IMR-90 (cell line): Measurements from ENCODE around the gene RABL2B. TPM values are rescaled to one million over a fixed set of nuclear protein-coding genes. Genes with fewer than 3 reads are reported as not detected.

ENCODE experiments used
- ATAC-seq: fragments of 200-7000 bp; cut with Tn5 transposase; 2 replicates; pipeline ENCODE4 v1.9.1; 2020; ENCODE audit warnings: low read depth, mild to moderate bottlenecking, moderate library complexity
- BruUV-seq: library from RNA; stranded (reverse); fragments of 400-500 nt; replicated peaks from 2 replicates; lab custom pipeline; 2021; lab: Mats Ljungman, UMichigan
- CTCF ChIA-PET: fragments of 300-600 bp; formaldehyde crosslinking; extraction: SDS; loops from one replicate; lab custom pipeline; 2021; ENCODE audit warnings: antibody characterized with exemption; lab: Yijun Ruan, JAX
- POLR2A ChIA-PET: fragments of 300-600 bp; sonication (Branson Sonifier 250); formaldehyde crosslinking; loops from one replicate; lab custom pipeline; 2022; ENCODE audit warnings: antibody characterized with exemption; ENCODE audit not compliant: unreplicated experiment; lab: Charles Lee
- DNase-seq: peaks from one replicate; pipeline ENCODE4 v3.0.0; 2013
- H2AFZ ChIP-seq: replicated peaks from 2 replicates; pipeline ENCODE3; 2013; ENCODE audit warnings: low read length, mild to moderate bottlenecking; ENCODE audit not compliant: poor library complexity
- H2AK5ac ChIP-seq: 2 replicates; pipeline ENCODE4 v1.6.1; 2013; ENCODE audit warnings: low read depth, low read length, inconsistent platforms
- H2AK9ac ChIP-seq: replicated peaks from 2 replicates; pipeline ENCODE3; 2013; ENCODE audit warnings: mild to moderate bottlenecking, low read depth, low read length, moderate library complexity; ENCODE audit not compliant: poor library complexity
- H2BK120ac ChIP-seq: 2 replicates; pipeline ENCODE4 v1.6.1; 2013; ENCODE audit warnings: low read depth, low read length, inconsistent platforms
- H2BK15ac ChIP-seq: 3 replicates; pipeline ENCODE4 v1.6.1; 2013; ENCODE audit warnings: low read depth, low read length, inconsistent platforms
- H2BK20ac ChIP-seq: 2 replicates; pipeline ENCODE4 v1.6.1; 2013; ENCODE audit warnings: low read depth, mild to moderate bottlenecking, inconsistent platforms, low read length, moderate library complexity
- H2BK5ac ChIP-seq: 2 replicates; pipeline ENCODE4 v1.6.1; 2013; ENCODE audit warnings: mild to moderate bottlenecking, low read depth, low read length, inconsistent platforms; ENCODE audit not compliant: poor library complexity, severe bottlenecking
- H3K14ac ChIP-seq: replicated peaks from 2 replicates; pipeline ENCODE4 v1.6.1; 2013; ENCODE audit warnings: low read depth, low read length, inconsistent platforms
- H3K18ac ChIP-seq: 2 replicates; pipeline ENCODE4 v1.6.1; 2013; ENCODE audit warnings: low read depth, low read length, control low read depth
- H3K23ac ChIP-seq: 2 replicates; pipeline ENCODE4 v1.6.1; 2013; ENCODE audit warnings: low read depth, low read length, inconsistent platforms
- H3K27ac ChIP-seq: 2 replicates; pipeline ENCODE4 v1.5.1; 2013; ENCODE audit warnings: mild to moderate bottlenecking, control low read depth, low read length; ENCODE audit not compliant: insufficient read depth
- H3K27me3 ChIP-seq: 2 replicates; pipeline ENCODE4 v1.6.1; 2013; ENCODE audit warnings: low read length; ENCODE audit not compliant: control insufficient read depth, insufficient read depth
- H3K36me3 ChIP-seq: 2 replicates; pipeline ENCODE4 v1.6.1; 2013; ENCODE audit warnings: low read length, mixed read lengths; ENCODE audit not compliant: control insufficient read depth, insufficient read depth
- H3K4ac ChIP-seq: 2 replicates; pipeline ENCODE4 v1.6.1; 2013; ENCODE audit warnings: low read depth, low read length, inconsistent platforms
- H3K4me1 ChIP-seq: 2 replicates; pipeline ENCODE4 v1.6.1; 2013; ENCODE audit warnings: low read length, mixed read lengths; ENCODE audit not compliant: control insufficient read depth, insufficient read depth
- H3K4me2 ChIP-seq: 2 replicates; pipeline ENCODE4 v1.6.1; 2013; ENCODE audit warnings: low read depth, mild to moderate bottlenecking, control low read depth, low read length, moderate library complexity
- H3K4me3 ChIP-seq: 2 replicates; pipeline ENCODE4 v1.5.1; 2013; ENCODE audit warnings: low read depth, mild to moderate bottlenecking, control low read depth, low read length, moderate library complexity; ENCODE audit not compliant: insufficient read depth
- H3K56ac ChIP-seq: 2 replicates; pipeline ENCODE4 v1.6.1; 2013; ENCODE audit warnings: low read length, inconsistent platforms; ENCODE audit not compliant: insufficient read depth; ENCODE audit errors: extremely low read depth
- H3K79me1 ChIP-seq, 2 experiments: 2 replicates each; pipeline ENCODE4 v1.6.1; 2013; ENCODE audit warnings: low read length in 2 of 2, inconsistent platforms in 1 of 2, low read depth in 1 of 2
- H3K9ac ChIP-seq: 2 replicates; pipeline ENCODE4 v1.6.1; 2013; ENCODE audit warnings: low read depth, low read length, control low read depth
- H3K9me1 ChIP-seq: 2 replicates; pipeline ENCODE4 v1.6.1; 2013; ENCODE audit warnings: low read length, inconsistent platforms; ENCODE audit not compliant: insufficient read depth
- H3K9me3 ChIP-seq: 2 replicates; pipeline ENCODE4 v1.6.1; 2013; ENCODE audit warnings: low read length; ENCODE audit not compliant: control insufficient read depth, insufficient read depth
- H4K20me1 ChIP-seq: 2 replicates; pipeline ENCODE4 v1.6.1; 2013; ENCODE audit warnings: low read length, inconsistent platforms; ENCODE audit not compliant: insufficient read depth
- H4K5ac ChIP-seq: 2 replicates; pipeline ENCODE4 v1.6.1; 2013; ENCODE audit warnings: mild to moderate bottlenecking, low read depth, low read length, control low read depth
- H4K8ac ChIP-seq, 2 experiments: 2 replicates each; pipeline ENCODE4 v1.6.1; 2013; ENCODE audit warnings: low read depth in 2 of 2, low read length in 2 of 2, control low read depth in 1 of 2, inconsistent platforms in 1 of 2
- H4K91ac ChIP-seq: 2 replicates; pipeline ENCODE4 v1.6.1; 2013; ENCODE audit warnings: low read depth, low read length, inconsistent platforms; ENCODE audit not compliant: insufficient read depth
- BHLHE40 ChIP-seq: fragments of 150-350 bp; IDR thresholded peaks from 2 replicates; pipeline ENCODE4 v1.6.1; 2016; ENCODE audit warnings: mild to moderate bottlenecking, low read depth, low read length
- WGBS, 2 experiments: methylation state at CpG; one replicate each; pipeline versions ENCODE4 v1.1.5 to v1.1.7; 2013; ENCODE audit warnings: missing lambda C conversion rate in 2 of 2; ENCODE audit not compliant: insufficient read length in 1 of 2; ENCODE audit errors: extremely low coverage in 2 of 2; 5-methylcytosine and 5-hydroxymethylcytosine counted together
- dilution Hi-C: fragments of 300-500 bp; cut with HindIII; formaldehyde crosslinking; loops from one replicate; pipeline ENCODE4 v1.14.3; 2018; ENCODE audit warnings: low sequenced_read_pairs; ENCODE audit not compliant: unreplicated experiment
- in situ Hi-C: fragments of 300-500 bp; cut with MboI; formaldehyde crosslinking; loops from 3 replicates; pipeline ENCODE4 v1.14.3; 2019; ENCODE audit warnings: low sequenced_read_pairs, inconsistent platforms, mixed read lengths
- intact Hi-C: fragments of 100-400 bp; cut with micrococcal nuclease; formaldehyde crosslinking; loops from 2 replicates; pipeline ENCODE4 v1.10.0; 2022
- polyA plus RNA-seq, 3 experiments: library from polyadenylated mRNA; depleted of rRNA; stranded (reverse); fragments of >200 nt; gene quantifications; 2 replicates each; pipeline ENCODE4 v1.2.3, GENCODE V29; 2012; ENCODE audit warnings: low replicate concordance in 1 of 3
- total RNA-seq: library from RNA; depleted of rRNA; stranded (reverse); fragments of >200 nt; gene quantifications from 2 replicates; pipeline ENCODE4 v1.2.3, GENCODE V29; 2012

RABL2B gene
- total and polyA plus RNA-seq, 2 of the 4 experiments (the other 2 are of a cell fraction) = 8.4 to 23.3 TPM

DNA sequence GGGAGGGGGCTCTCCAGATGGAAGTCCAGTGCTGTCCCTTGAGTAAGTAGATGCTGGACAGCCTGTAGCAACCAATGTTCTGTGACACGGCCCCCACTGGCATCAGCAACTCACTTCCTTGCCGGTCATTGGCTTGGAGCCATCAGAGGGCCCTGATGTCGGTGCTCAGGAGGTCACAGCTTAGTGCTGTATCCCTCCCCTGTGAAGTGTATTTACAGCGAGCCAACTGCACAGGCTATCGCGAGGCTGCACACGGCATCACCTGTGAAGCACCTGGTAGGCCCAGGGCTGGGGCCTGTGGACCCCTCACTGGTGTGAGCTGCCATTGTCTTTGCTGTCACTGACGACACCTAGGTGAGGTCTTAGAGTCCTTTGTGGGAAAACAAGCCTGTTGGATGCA, 58.8 kb downstream of the RABL2B start:
- 75% methylated on average over 1 of the region's 8 CpGs; no CpG with 5 or more reads in 1 of the 2 experiments for WGBS, 2 experiments

More for the DNA sequence above, 58.8 kb downstream of the RABL2B start:
- H2BK120ac ChIP-seq = no peak overlapping the region
- H2BK20ac ChIP-seq = no peak overlapping the region
- peaks cover 13% of the 10 kb centered on the region; the same call in 1 of the 2 replicates for H3K27me3 ChIP-seq
- H3K4me3 ChIP-seq = no peak overlapping the region
- H2AK9ac ChIP-seq = peak overlapping the region; percentile 38
- dilution Hi-C loops (no loop called here), intact Hi-C loops (no loop called here), in situ Hi-C loops (no loop called here)
- H3K9ac ChIP-seq = no peak overlapping the region
- no peak overlapping the region for H3K14ac ChIP-seq
- H4K8ac ChIP-seq = no peak overlapping the region
- BruUV-seq = no TSS peak
- no peak for DNase-seq
- ChIA-PET POLR2A (no interaction called here), CTCF (interaction anchor here (0.6 kb wide), 1 partner anchor 50 kb away, joined by 3 read pairs; no protein-coding TSS in a partner anchor)
- no peak overlapping the region for H4K91ac ChIP-seq
- H3K27ac ChIP-seq = no peak overlapping the region
- no peaks in the 10 kb centered on the region for H3K4me1 ChIP-seq
- no peak overlapping the region for H3K4me2 ChIP-seq
- H2AK5ac ChIP-seq = no peak overlapping the region
- peaks cover 17% of the 10 kb centered on the region for H3K36me3 ChIP-seq
- no peaks in the 10 kb centered on the region for H3K9me3 ChIP-seq
- no peak overlapping the region for H2AFZ ChIP-seq
- H3K9me1 ChIP-seq = no peaks in the 10 kb centered on the region
- H3K56ac ChIP-seq = no peak overlapping the region
- no peak overlapping the region for H2BK5ac ChIP-seq
- TF ChIP-seq BHLHE40 = no peak
- H2BK15ac ChIP-seq = no peak overlapping the region
- H3K4ac ChIP-seq = no peak overlapping the region
- H3K18ac ChIP-seq = no peak overlapping the region
- no peaks in the 10 kb centered on the region; the same call in none of the 2 replicates for H4K20me1 ChIP-seq
- no peak overlapping the region for H4K5ac ChIP-seq
- H3K79me1 ChIP-seq = no peaks in the 10 kb centered on the region
- no peak for ATAC-seq
- H3K23ac ChIP-seq = no peak overlapping the region
